Embryonic facial prominence (tissue), 1 donor: Measurements from ENCODE around the gene MAPK8.

Experiments
- DNase-seq: peaks from one replicate; pipeline ENCODE4 v3.0.0-alpha.2; 2016; ENCODE audit errors: extremely low spot score

The MAPK8 gene

GRCh38 chr10:48382982-48383381 lies 76.5 kb downstream of the MAPK8 start:
- no peak for DNase-seq

- DNase-seq, result no peak
Observed at GRCh38 chr10:48383393-48383792, 76.9 kb downstream of the MAPK8 start.

GRCh38 chr10:48384699-48384982 lies 78.2 kb downstream of the MAPK8 start:
- DNase-seq, result no peak

GRCh38 chr10:48389272-48389671 lies 82.8 kb downstream of the MAPK8 start:
- no peak for DNase-seq

DNA sequence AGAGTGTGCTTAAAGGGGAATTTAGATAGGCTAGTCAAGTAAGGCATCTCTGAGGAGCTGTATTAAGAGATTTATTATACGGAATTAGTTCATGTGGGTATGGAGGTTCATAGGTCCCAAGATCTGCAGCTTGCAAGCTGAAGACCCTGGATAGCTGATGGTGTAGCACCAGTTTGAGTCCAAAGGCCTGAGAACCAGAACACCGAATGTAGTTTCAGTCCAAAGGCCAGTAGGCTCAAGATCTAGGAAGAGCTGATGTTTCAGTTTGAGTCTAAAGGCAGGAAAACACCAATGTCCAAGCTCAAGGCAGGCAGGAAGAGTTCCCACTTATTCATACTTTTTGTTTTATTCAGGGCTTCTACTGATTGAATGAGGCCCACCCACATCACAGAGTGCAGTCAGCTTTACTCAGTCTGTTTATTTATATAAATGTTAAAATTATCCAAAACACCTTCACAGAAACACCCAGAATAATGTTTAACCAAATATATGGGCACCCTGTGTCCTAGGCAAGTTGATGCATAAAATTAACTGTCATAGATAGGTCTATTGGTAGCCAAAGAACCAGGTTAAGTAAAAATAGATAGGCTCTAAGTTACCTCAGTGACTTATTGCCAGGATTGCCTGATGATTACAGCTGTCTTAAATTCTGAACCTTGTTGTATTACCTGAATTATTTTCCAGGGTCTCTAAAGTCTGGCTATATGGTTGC lies 83.5 kb downstream of the MAPK8 start:
- no peak for DNase-seq

- DNase-seq, result no peak
Observed at GRCh38 chr10:48390558-48390871, 84.0 kb downstream of the MAPK8 start.

DNA sequence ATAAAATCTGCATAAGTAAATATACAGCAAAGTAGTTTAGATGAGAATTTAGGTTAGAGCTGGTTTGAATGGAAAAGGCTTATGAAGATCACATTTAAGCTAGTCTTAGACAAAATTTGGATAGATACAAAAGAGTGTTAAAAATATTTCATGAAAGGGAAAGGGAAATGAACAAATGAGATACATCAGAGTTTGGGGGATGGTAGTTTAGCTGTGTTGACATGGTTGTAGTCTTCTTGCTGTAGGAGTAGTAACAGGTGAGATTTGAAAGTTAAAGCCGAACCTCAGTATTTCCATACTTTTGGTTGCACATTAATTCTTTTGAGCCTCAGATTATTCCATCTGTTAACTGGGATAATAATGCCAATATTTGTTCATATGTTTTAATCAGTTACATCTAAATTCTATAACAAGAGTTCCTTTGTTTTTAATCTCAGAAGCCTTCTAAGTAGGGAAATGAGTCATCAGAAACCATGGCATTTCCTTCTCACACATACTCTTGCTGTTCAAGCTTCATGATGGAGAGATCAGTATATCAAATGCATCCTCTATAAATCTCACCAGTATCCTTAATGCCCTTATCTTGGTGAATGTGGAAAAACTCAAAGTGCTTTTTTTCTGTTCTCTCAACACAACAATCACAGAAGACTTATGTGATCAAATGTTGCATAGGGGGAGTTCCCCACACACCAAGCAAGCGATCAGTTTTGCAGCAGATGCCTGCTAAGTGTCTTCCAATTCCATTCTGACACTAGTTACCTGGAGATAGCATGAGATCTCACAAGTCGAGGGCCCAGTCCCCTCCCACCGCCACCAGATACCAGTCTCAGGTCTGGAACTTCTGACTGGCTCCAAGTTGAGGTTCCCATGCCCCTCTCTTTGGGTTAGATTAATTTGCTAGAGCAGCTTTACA lies 84.7 kb downstream of the MAPK8 start:
- DNase-seq, result no peak

- DNase-seq, result no peak
Observed at GRCh38 chr10:48391994-48392393, 85.5 kb downstream of the MAPK8 start.

- DNase-seq, result no peak
Observed at GRCh38 chr10:48398261-48398660, 91.8 kb downstream of the MAPK8 start.

GRCh38 chr10:48399056-48399541 lies 92.6 kb downstream of the MAPK8 start:
- no peak for DNase-seq

DNA sequence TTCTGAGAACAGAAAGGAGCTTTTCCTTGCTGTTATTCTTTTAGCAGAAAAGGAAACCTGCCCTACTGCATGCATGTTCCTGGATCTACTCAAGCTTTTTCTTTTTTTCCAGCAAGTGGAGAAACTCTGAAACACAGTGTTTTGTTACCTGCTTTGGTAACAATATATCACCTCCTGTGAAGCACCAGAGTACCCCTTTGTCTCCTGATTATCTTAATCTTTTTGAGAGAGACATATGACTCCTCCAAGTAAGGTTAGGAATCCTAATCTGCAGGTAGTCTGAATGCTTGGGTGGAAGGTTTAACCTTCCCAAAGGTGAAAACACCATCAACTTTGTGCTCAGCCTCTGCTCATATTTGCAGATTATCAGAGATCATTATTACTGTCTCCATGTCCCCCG lies 93.1 kb downstream of the MAPK8 start:
- DNase-seq, result no peak

GRCh38 chr10:48400129-48400849 lies 93.8 kb downstream of the MAPK8 start:
- no peak for DNase-seq

DNA sequence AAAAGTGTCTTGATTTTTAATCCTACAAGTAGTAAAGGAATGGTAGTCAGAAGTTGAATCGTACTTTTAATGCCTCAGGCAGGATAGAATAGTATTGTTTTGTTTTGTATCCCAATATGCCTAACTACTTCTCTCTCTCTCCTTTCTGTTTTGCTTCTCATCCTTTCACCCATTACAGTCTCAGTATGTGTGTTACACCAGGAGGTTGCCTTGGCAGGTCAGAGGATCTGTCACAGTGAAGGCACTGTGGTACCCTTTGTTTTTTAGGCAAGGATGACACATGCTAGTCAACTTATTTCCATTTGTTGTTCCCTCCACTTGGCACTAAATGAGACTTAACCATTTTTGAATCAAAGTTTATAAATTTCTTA lies 94.4 kb downstream of the MAPK8 start:
- no peak for DNase-seq

DNA sequence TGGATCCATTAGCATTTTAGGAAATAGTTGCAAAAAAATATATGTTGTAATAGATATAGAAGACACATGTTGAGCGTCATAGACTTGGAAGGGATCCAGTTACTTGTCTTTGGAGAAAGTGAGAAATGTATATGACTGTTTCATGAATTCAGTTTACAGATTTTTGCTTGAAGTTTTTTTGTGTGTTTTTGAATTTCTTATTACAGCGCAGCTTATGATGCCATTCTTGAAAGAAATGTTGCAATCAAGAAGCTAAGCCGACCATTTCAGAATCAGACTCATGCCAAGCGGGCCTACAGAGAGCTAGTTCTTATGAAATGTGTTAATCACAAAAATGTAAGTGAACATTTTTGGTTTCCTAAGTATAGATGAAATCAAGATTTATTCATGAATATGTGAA lies 98.2 kb downstream of the MAPK8 start:
- no peak for DNase-seq

DNA sequence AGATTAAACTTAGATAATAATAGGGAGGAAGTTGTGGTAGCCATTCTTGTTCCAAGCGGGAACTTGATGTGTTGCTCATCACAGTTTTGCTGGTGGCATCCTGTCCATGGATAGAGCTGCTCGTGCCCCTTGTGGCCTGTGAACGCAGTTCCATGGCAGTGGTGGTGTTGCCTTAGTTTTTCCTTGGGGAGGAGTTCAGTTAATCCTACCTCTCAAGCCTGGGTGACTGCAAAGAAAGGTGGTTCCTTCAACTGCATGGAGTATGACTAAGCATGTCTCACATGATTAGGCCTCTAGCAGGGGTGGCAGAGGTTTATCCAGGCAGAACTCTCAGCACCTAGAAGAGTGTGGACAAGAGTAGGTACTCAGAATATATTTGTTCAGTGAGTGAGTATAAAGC lies 99.7 kb downstream of the MAPK8 start:
- no peak for DNase-seq

- DNase-seq, result no peak
Observed at GRCh38 chr10:48406658-48407057, 100.2 kb downstream of the MAPK8 start.

- no peak for DNase-seq
Observed at GRCh38 chr10:48410503-48410902, 104.0 kb downstream of the MAPK8 start.

DNA sequence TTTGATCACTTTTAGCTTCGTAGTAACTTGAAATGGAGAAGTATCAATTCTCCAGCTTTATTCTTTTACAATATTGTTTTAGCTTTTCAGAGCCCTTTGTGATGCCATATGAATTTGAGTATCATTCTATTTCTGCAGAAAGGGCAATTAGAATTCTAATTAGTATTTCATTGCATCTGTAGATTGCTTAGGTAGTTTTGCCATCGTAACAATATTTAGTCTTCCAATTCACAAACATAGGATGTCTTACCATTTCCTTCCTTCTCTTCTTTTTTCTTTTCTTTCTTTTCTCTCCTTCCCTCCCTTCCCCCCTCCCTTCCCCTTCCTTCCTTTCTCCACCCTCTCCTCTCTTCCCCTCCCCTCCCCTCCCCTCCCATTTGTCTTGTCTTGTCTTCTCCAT lies 105.0 kb downstream of the MAPK8 start:
- no peak for DNase-seq

GRCh38 chr10:48412081-48412480 lies 105.6 kb downstream of the MAPK8 start:
- no peak for DNase-seq

DNA sequence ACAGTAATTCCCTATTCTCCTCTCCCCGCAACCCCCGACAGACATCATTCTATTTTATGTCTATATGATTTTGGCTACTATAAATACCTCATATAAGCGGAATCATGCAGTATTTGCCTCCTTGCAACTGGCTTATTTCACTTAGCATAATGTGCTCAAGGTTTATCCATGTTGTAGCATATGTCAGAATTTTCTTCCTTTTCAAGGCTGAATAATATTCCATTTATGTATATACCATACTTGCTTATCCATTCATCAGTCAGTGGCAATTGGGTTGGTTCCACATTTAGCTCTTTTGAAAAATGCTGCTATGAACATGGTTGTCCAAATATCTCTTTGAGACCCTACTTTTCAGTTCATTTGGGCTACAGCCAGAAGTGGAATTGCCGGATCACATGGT lies 106.5 kb downstream of the MAPK8 start:
- DNase-seq, result no peak

DNA sequence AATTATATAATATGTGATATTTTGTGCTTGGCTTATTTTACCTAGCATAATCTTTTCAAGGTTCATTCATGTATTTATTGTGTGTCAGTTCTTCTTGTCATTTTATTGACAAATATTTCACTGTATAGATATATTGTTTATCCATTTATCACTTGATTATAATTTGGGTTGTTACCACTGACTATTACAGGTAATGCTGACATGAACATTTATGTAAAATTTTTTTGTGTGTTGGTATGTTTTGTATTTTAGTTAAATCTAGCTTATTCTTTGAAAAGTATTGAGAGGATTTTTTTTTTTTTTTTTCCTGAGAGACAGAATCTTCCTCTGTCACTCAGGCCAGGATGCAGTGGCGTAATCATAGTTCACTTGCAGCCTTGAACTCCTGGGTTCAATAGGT lies 107.7 kb downstream of the MAPK8 start:
- no peak for DNase-seq

DNA sequence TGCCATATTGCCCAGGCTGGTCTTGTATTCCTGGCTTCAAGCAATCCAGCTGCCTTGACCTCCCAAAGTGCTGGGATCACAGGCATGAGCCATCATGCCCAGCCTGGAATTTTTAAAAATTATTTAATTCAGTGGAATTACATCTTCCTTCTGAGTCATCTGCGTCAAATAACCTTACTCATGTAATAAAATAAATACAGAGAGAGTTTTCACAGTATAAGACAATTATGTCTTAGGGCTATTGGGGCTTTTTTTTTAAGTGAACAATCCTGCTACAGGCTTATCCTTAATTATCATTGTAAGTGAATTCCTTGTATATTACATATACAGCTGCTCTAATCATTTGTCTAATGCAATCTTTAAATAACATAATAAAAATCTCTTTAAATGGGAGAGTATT lies 108.3 kb downstream of the MAPK8 start:
- no peak for DNase-seq
